Peyer's patch (tissue), 4 donors: ENCODE results near the gene DDX3Y. TPM values are rescaled to one million over a fixed set of nuclear protein-coding genes. Genes with fewer than 3 reads are reported as not detected.
A peak's percentile ranks its signal among the peaks of the same experiment; 100 is the strongest.

Experiments used
- DNase-seq, 3 donors: peaks; one replicate each; pipeline ENCODE4 v3.0.0-alpha.2; 2017 to 2019
- H3K27ac ChIP-seq, 4 donors: fragments of 200-600 bp; sonication (generic); one replicate each; pipeline ENCODE4 v1.5.1; 2016 to 2019
- H3K27me3 ChIP-seq, 2 donors: fragments of 200-600 bp; sonication (generic); one replicate each; pipeline ENCODE4 v1.5.1; 2019
- H3K36me3 ChIP-seq, 3 donors: fragments of 200-600 bp; sonication (generic); one replicate each; pipeline ENCODE4 v1.5.1; 2016 to 2019
- H3K4me1 ChIP-seq, 4 donors: fragments of 200-600 bp; sonication (generic); one replicate each; pipeline ENCODE4 v1.5.1; 2016 to 2019
- H3K4me3 ChIP-seq, 4 donors: fragments of 200-600 bp; sonication (generic); 1 replicate in 3 of 4; 2 replicates in 1 of 4; pipeline ENCODE4 v1.5.1; 2016 to 2019; ENCODE audit warnings: mild to moderate bottlenecking in 1 of 4
- H3K9me3 ChIP-seq, 4 donors: fragments of 200-600 bp; sonication (generic); one replicate each; pipeline ENCODE4 v1.5.1; 2016 to 2019; ENCODE audit warnings: mild to moderate bottlenecking in 1 of 4
- CTCF ChIP-seq, 6 experiments: fragments of 450-650 bp in 4 of 6; fragments of 200-600 bp in 2 of 6; sonication (generic) in 1 of 6; IDR thresholded peaks; one replicate each; pipeline ENCODE4 v1.5.1; 2017 to 2019; ENCODE audit warnings: antibody characterized with exemption in 6 of 6, mild to moderate bottlenecking in 3 of 6, moderate library complexity in 1 of 6
- POLR2A ChIP-seq, 2 donors: fragments of 450-650 bp; IDR thresholded peaks; one replicate each; pipeline ENCODE4 v1.5.1; 2017; ENCODE audit warnings: antibody characterized with exemption in 2 of 2, mild to moderate bottlenecking in 2 of 2, moderate library complexity in 2 of 2
- total RNA-seq, 4 donors: library from RNA; depleted of rRNA; stranded (reverse); fragments of >200 nt; gene quantifications; one replicate each; pipeline ENCODE4 v1.1.0, GENCODE V29; 2016

Gene DDX3Y
- 10 to 100 TPM in 2 of 4 donors, not detected in 2; 34.9 to 67.4 TPM for total RNA-seq

GRCh38 chrY:12904618-12905516 lies at the start of gene DDX3Y:
Gene DDX3Y (plus strand): TSS chrY:12904868. CDS start chrY:12904937, 69 bp downstream.
- DNase-seq: peak in 1 of 3 donors; percentile 81

DNA sequence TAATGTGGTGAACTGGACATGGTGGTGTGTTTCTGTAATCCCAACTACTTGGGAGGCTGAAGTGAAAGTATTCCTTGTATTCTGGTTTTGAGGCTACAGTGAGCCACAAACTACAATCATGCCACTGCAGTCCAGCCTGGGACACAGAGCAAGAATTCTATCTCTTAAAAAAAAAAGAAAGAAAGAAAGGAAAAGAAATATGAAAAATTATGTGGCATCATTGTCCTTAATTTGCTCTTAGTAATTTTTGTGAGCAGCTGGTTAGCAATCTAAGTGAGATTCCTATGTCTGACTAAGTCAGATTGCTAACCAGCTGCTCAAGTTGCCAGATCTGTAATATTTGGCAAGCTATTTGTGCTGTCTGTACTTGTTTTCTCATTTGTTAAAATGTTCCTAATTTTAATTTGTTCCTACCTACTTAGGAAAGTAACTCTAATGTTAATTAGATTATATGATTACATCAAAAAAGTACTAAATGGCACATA lies 48.8 kb upstream of the DDX3Y start:
- DNase-seq: no peak
- H3K9me3 ChIP-seq: no peaks in the 10 kb centered on the region
- no peaks in the 10 kb centered on the region for H3K4me1 ChIP-seq
- H3K4me3 ChIP-seq: no peak overlapping the region
- no peak for TF ChIP-seq POLR2A (IDR thresholded peaks at IDR 0.05)
- TF ChIP-seq CTCF (IDR thresholded peaks at IDR 0.05): no peak
- peaks cover 0 to 8% (median 0%) of the 10 kb centered on the region in 3 donors for H3K36me3 ChIP-seq
- no peaks in the 10 kb centered on the region for H3K27me3 ChIP-seq
- H3K27ac ChIP-seq: no peak overlapping the region

More at GRCh38 chrY:12904618-12905516, at the start of gene DDX3Y:
- H3K27me3 ChIP-seq: no peaks in the 10 kb centered on the region
- no peaks in the 10 kb centered on the region for H3K4me1 ChIP-seq
- TF ChIP-seq CTCF (IDR thresholded peaks at IDR 0.05) (no peak), POLR2A (IDR thresholded peaks at IDR 0.05) (peak in 1 of 2 donors; percentile 75)
- H3K36me3 ChIP-seq: no peaks in the 10 kb centered on the region
- H3K9me3 ChIP-seq: no peaks in the 10 kb centered on the region
- peak within 1 kb of the TSS in 2 of 4 donors; percentile 94 to 96 for H3K27ac ChIP-seq
- H3K4me3 ChIP-seq: peak within 1 kb of the TSS in 2 of 4 donors; percentile 62 to 71

DNA sequence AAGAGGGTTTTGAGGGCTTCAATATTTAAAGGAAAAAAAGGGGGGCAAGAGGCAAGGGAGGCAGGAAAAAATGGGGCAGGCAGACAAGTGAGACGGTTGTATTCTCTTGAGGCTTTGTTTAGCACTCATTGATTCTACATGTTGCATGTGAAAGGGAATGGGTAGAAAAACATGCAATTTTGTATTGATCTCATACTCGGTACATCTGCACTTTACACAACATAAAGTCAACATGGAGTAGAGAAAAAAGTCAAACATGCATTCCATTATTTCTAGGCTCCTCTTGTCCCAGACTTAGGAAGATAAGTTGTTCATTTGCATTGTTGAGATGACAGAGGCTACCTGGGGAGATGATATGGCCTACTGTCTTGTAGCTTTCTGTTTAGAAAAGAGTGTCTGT lies 36.7 kb upstream of the DDX3Y start:
- H3K9me3 ChIP-seq: no peaks in the 10 kb centered on the region
- no peaks in the 10 kb centered on the region for H3K27me3 ChIP-seq
- no peak overlapping the region for H3K4me3 ChIP-seq
- H3K27ac ChIP-seq: no peak overlapping the region
- TF ChIP-seq POLR2A (IDR thresholded peaks at IDR 0.05): no peak
- no peak for TF ChIP-seq CTCF (IDR thresholded peaks at IDR 0.05)
- DNase-seq: no peak
- no peaks in the 10 kb centered on the region for H3K4me1 ChIP-seq
- H3K36me3 ChIP-seq: no peaks in the 10 kb centered on the region

- H3K27me3 ChIP-seq: no peaks in the 10 kb centered on the region
- no peak overlapping the region for H3K4me3 ChIP-seq
- no peaks in the 10 kb centered on the region for H3K9me3 ChIP-seq
- TF ChIP-seq POLR2A (IDR thresholded peaks at IDR 0.05) (no peak), CTCF (IDR thresholded peaks at IDR 0.05) (no peak)
- DNase-seq: no peak
- H3K27ac ChIP-seq: no peak overlapping the region
- H3K4me1 ChIP-seq: no peaks in the 10 kb centered on the region
- H3K36me3 ChIP-seq: no peaks in the 10 kb centered on the region
Measured at GRCh38 chrY:12896973-12897372, 7.7 kb upstream of the DDX3Y start.

DNA sequence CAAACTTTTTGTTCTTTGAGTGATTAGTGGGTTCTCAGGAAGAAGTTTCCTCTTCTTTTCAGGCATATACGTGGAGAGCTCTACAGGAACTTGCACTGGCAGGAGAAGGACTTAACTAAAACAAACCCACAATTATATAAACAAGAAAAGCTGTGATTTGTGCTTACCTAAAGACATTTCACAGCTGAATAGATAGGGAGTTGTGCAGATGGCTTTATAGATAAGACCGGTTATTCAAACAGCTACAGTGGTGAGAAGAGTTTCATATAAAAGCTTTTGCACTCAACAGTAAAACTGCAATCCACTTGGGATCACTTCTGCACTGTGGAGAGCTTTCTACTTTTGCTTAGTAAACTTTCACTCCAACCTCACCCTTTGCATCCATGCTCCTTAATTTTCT lies 6.1 kb upstream of the DDX3Y start:
- Histone ChIP-seq H3K9me3 (no peaks in the 10 kb centered on the region), H3K27ac (no peak overlapping the region), H3K27me3 (no peaks in the 10 kb centered on the region), H3K4me3 (no peak overlapping the region), H3K4me1 (no peaks in the 10 kb centered on the region), H3K36me3 (no peaks in the 10 kb centered on the region)
- DNase-seq: no peak
- TF ChIP-seq CTCF (IDR thresholded peaks at IDR 0.05) (no peak), POLR2A (IDR thresholded peaks at IDR 0.05) (no peak)
